Germinal center (tissue), 1 donor: ENCODE results near the gene PMM1.

Experiments
- DNase-seq: peaks from one replicate; pipeline ENCODE4 v3.0.0; 2012; ENCODE audit warnings: mixed read lengths, low spot score

The PMM1 gene

DNA sequence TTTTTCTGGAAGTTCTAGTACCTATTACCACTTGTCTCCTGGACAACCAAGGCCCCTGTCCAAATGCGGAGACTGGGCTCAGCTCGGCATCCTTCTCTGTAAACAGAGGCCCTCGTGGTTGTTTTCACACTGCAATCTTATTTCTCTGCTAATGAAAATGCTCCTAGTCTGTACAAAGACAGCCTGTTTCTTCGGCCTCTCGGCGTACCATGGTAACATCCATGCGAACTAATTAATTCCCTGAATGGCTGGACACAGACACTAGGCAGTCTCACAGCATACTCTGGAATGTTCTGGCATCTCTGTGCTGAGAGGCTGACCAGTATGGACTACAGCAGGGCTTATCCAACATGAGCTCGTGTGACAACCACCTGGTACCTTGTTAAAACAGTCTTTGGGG, 51.1 kb downstream of the PMM1 start:
- DNase-seq: no peak

DNA sequence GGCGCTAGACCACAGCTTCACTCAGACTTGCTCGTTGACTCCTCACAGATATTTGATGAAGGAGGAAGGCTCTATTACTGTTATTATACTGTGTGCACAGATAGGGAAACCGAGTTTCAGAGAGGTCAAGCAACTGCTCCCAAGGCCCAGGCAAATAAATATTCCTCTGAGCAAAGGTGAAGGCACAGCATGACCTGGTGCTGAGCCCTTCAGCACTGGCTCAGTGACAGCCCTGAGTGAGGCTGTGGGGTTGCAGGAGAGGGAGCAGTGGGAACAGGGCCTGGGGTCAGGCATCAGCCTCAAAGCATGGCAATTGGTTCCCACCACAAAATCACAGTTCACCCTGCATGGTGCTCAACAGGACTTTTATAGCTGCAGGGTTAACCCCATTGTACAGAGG, 52.4 kb downstream of the PMM1 start:
- DNase-seq: no peak

DNA sequence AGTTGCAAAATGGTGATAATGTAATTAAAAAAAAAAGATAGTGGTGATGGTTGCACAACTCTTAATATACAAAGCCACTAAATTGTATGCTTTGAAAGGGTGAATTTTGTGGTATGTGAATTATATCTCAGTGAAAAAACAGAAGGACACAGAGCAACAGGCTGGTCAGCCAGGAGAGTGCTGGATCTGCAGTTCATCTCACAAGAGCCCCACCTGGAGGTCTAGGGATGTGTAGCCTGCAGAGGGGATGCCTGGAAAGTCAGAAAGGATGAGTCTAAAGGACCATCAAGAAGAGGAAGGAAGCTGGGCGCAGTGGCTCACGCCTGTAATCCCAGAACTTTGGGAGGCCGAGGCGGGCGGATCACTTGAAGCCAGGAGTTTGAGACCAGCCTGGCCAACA, 54.4 kb downstream of the PMM1 start:
- DNase-seq: no peak

DNA sequence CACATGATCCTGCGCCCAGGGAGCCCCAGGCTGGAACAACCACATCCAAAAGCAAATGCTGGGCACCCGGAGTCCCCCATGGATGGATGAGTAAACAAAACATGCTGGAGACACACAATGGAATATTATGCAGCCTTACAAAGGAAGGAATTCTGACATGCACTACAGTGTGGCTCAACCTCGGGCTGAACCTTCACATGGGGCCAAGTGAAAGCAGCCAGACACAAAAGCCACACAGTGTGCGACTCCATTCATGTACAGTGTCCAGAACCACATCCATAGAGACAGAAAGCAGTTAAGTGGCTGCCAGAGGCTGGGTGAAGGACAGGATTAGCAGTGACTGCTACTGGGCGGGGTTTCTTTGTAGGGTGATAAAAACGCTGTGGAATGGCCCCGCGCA, 55.4 kb downstream of the PMM1 start:
- DNase-seq: no peak

DNA sequence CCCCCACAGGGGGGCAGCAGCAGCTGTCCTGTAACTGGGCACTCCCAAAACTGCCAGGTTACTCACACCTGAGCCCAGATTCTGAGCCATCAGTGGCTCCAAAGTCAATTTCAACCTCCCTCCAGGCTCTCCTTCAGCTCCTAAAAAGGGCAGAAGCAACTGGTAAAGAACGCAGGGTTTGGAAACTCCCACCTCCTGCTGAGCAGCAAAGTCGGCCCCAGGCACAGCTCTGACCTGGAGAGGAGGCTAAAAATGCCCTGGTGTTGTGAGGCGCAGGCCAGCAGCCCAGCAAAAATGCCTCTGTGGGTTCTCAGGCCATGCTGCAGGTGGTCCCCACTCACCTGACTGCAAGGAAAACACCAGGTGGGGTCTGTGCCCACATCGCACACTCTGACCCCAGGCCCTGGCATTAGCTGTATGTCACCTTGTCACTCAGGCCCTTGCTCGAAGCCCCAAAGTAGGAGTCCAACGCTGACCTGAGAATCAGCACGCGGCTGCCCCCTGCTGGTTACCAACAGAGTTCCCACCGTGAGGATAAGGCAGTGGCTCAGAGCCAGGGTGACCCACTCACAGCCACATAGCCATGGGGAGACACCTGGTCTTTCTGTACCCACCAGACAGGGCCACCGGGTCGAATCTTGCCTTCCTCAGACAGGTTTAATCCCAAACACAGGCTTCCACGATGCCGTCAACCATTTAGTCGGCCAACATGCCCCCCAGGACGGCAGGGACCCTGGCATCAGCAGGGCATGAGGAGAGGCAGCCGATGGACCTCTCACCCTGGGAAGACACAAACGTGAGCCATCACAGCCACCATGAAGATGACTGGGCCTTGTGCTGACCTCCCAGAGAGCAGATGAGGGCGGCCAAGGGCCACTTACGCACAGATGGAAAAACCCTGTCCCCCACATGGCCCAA, 56.5 kb downstream of the PMM1 start:
- DNase-seq: peak; percentile 81

DNA sequence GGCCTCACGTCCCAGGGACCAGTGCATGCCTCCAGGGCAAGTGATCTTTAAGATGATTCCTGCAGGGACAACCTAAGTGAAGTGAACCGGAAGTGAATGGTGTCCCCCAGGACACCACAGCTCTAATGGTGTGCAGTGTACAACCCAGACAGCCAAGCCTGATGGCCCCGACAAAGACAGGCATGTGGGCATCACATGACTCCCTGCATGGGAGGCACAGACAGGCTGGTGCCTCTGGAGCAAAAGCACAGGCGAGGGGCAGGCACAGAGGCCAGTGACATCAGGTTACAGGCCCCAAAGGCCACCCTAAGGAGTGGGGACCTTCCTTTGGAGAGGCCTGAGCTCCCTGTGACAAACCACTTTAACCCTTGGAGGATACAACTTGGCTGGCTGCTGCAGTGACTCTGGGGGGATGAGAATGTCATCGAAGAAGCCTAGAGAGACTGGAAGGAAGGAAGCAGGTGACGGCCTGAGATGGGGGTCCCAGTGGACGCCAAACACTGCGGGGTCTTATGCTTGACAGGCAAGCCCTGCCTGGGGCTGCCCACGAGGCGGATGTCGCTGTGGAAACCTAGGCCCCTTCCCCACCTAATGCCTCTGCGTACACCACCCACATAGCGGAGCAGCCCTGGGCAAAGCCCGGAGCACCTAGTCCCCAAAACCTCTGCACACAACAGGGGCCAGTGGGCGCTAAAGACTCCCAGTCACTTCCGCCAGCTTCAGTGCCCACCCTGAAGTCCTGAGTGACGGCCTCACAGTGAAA, 57.7 kb downstream of the PMM1 start:
- DNase-seq: no peak

DNA sequence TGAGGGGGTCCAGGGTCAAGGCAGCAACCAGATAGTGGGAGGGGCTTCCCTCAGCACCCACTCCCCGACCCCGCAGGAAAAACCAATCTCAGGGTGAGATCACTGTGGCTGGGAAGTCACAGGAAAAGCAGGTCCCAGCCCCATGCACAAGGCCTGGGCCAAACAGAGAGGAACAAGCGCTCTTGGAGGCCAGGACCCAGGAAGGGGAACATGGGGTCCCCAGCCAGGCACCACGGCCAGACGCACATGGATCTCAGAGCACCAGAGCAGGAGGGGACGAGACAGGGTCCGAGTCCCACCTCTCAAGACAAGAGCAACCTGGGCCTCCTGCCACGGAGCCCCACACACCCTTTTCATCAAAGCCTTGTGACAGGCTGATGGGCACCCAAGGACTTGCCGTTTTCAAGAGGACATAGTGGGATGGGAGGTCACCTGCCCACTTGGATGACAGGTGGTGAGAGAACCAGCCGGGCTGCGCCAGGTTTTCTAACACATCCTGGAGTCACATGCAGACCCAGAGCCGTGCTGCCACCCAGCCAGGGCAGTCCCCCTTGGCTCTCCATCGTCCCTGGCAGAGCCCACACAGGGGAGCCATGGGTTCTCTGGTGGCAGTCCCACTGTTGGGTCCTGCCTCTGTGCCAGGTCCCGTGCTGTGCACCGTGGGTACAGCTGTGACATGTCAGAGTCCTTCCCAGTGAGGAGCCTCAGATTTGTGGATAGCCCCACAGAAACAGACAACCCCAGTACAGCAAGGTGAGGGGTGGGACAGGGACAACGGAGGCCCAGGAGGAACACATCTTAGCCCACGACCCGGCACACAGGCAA, 58.5 kb downstream of the PMM1 start:
- DNase-seq: no peak

DNA sequence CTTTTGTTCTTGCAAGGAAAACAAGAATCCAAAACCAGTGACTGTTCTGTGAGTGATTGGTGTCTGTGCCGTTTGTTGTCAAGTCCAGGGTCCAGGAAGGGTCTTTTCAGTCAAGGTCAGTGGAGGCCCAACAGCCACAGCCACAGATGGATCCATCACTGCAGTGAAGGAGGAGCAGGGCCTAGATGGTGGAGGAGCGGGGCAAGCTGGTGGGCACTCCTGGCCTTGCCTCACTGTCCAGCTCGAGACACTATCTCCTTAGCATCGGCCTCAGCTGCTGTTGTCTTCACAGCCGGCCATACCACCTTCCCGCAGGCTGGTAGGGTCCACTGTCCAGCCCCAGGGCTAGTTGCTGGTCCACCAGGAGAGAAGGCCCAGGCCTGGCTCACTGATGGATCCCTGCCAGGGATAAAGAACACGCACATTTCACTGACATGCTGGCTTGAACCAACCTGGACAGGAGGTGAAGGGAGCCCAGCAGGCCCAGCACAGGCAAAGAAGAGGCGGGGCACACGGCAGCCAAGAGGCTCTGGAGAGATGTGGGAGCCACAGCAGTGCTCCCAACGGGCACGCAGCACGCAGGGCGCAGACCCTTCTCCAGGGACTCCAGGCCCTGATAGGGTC, 60.6 kb downstream of the PMM1 start:
- DNase-seq: no peak

DNA sequence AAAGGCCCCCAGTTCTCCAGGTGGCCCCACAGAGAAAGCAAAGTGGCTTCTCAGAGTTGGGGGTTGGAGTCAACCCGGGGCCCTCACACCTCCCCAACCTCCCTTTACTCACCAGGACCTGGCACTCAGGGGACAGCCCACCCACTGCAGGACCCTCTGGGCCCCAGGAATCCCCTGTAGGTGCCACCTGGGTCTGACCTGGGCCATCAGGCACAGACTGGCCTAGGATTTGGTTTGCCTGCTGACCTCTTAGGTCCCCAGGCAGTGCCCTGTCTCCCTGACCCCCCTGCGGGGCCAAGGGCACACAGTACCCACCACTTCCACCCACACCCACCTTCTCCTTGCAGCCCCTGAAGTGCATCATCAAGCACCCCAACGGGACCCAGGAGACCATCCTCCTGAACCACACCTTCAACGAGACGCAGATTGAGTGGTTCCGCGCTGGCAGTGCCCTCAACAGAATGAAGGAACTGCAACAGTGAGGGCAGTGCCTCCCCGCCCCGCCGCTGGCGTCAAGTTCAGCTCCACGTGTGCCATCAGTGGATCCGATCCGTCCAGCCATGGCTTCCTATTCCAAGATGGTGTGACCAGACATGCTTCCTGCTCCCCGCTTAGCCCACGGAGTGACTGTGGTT, 61.4 kb downstream of the PMM1 start:
- no peak for DNase-seq
